OCI-LY3 (cell line): ENCODE measurements around the gene TRIM32.

Experiments
- CTCF ChIP-seq: fragments of 200-600, 300-600 bp; sonication (generic); IDR thresholded peaks from 2 replicates; pipeline ENCODE4 v1.5.1; 2014; ENCODE audit warnings: antibody characterized with exemption, low read length, low read depth
- EZH2phosphoT487 ChIP-seq: fragments of 200-600 bp; shearing (Covaris generic); IDR thresholded peaks from 2 replicates; pipeline ENCODE4 v1.6.1; 2018; ENCODE audit warnings: antibody characterized with exemption, mixed run types, low read depth

GRCh38 chr9:116653348-116654058 lies 33.6 kb upstream of the TRIM32 start:
- no peak for TF ChIP-seq CTCF
- no peak for TF ChIP-seq EZH2phosphoT487
